HG02798 (cell line): ENCODE measurements around the gene HDAC11.
"Not testable (repeated sequence)": the region's sequence is repeated elsewhere in the genome, so short reads cannot be mapped to it uniquely, and the experiment has no call there.

ENCODE experiments used
- ATAC-seq: cut with Tn5 transposase; IDR thresholded peaks from one replicate; pipeline ENCODE4 v1.9.1; 2021; ENCODE audit warnings: mild to moderate bottlenecking; ENCODE audit not compliant: unreplicated experiment, poor library complexity

Gene HDAC11

GRCh38 chr3:13519006-13519791 lies 39.1 kb downstream of the HDAC11 start:
- ATAC-seq, result no peak

- no peak for ATAC-seq
Observed at GRCh38 chr3:13520326-13520880, 40.3 kb downstream of the HDAC11 start.

GRCh38 chr3:13521309-13521708 lies 41.2 kb downstream of the HDAC11 start:
- ATAC-seq, result no peak

- not testable (repeated sequence) for ATAC-seq
Observed at GRCh38 chr3:13521749-13522148, 41.6 kb downstream of the HDAC11 start.

GRCh38 chr3:13522236-13522635 lies 42.1 kb downstream of the HDAC11 start:
- ATAC-seq, result no peak

GRCh38 chr3:13524979-13525669 lies 45.0 kb downstream of the HDAC11 start:
- no peak for ATAC-seq

- no peak for ATAC-seq
Observed at GRCh38 chr3:13525827-13526625, 45.9 kb downstream of the HDAC11 start.

GRCh38 chr3:13526626-13526949 lies 46.5 kb downstream of the HDAC11 start:
- no peak for ATAC-seq

- ATAC-seq, result no peak
Observed at GRCh38 chr3:13528217-13528867, 48.2 kb downstream of the HDAC11 start.

- ATAC-seq, result no peak
Observed at GRCh38 chr3:13529196-13530112, 49.3 kb downstream of the HDAC11 start.

GRCh38 chr3:13530241-13531009 lies 50.3 kb downstream of the HDAC11 start:
- ATAC-seq, result no peak

- no peak for ATAC-seq
Observed at GRCh38 chr3:13532085-13532484, 52.0 kb downstream of the HDAC11 start.

GRCh38 chr3:13532631-13533030 lies 52.5 kb downstream of the HDAC11 start:
- no peak for ATAC-seq

GRCh38 chr3:13533885-13534301 lies 53.8 kb downstream of the HDAC11 start:
- ATAC-seq, result no peak

GRCh38 chr3:13535526-13535875 lies 55.4 kb downstream of the HDAC11 start:
- ATAC-seq, result no peak

GRCh38 chr3:13535905-13536304 lies 55.8 kb downstream of the HDAC11 start:
- ATAC-seq, result no peak

- ATAC-seq, result no peak
Observed at GRCh38 chr3:13536432-13536831, 56.3 kb downstream of the HDAC11 start.

- ATAC-seq, result no peak
Observed at GRCh38 chr3:13536832-13537231, 56.7 kb downstream of the HDAC11 start.
